GM23338 (cell line): ENCODE data around the gene BAHCC1. TPM values are rescaled to one million over a fixed set of nuclear protein-coding genes. Genes with fewer than 3 reads are reported as not detected.

Experiments used
- ATAC-seq: fragments of 200-7000 bp; cut with Tn5 transposase; 3 replicates; pipeline ENCODE4 v1.9.1; 2020
- DNase-seq: peaks from one replicate; pipeline ENCODE4 v3.0.0-alpha.2; 2015; ENCODE audit warnings: low spot score
- H2AFZ ChIP-seq: fragments of 200-600 bp; sonication (generic); 2 replicates; pipeline ENCODE4 v1.8.0; 2016; ENCODE audit warnings: antibody characterized with exemption, mild to moderate bottlenecking, moderate library complexity
- H3F3A ChIP-seq: fragments of 200-600 bp; sonication (generic); replicated peaks from 2 replicates; pipeline ENCODE4 v1.8.0; 2017; ENCODE audit warnings: antibody characterized with exemption, mixed run types, low read depth
- H3K27ac ChIP-seq: fragments of 200-600 bp; sonication (generic); 2 replicates; pipeline ENCODE4 v1.6.1; 2016; ENCODE audit warnings: low read depth
- H3K27me3 ChIP-seq: fragments of 200-600 bp; sonication (generic); 2 replicates; pipeline ENCODE4 v1.8.0; 2016; ENCODE audit warnings: mild to moderate bottlenecking, mixed run types, moderate library complexity; ENCODE audit not compliant: insufficient read depth
- H3K36me3 ChIP-seq: fragments of 200-600 bp; sonication (generic); 2 replicates; pipeline ENCODE4 v1.8.0; 2016; ENCODE audit warnings: mild to moderate bottlenecking; ENCODE audit not compliant: insufficient read depth
- H3K4me1 ChIP-seq: fragments of 200-600 bp; sonication (generic); 2 replicates; pipeline ENCODE4 v1.8.0; 2016; ENCODE audit warnings: mild to moderate bottlenecking, moderate library complexity; ENCODE audit not compliant: insufficient read depth
- H3K4me2 ChIP-seq: fragments of 200-600 bp; sonication (generic); 2 replicates; pipeline ENCODE4 v1.7.1; 2017; ENCODE audit warnings: mixed run types
- H3K4me3 ChIP-seq: fragments of 200-600 bp; sonication (generic); 2 replicates; pipeline ENCODE4 v1.6.1; 2016; ENCODE audit warnings: mixed run types
- H3K79me2 ChIP-seq: fragments of 200-600 bp; sonication (generic); replicated peaks from 2 replicates; pipeline ENCODE4 v1.8.0; 2017; ENCODE audit warnings: mild to moderate bottlenecking; ENCODE audit not compliant: insufficient read depth
- H3K9me2 ChIP-seq: fragments of 200-600 bp; sonication (generic); 2 replicates; pipeline ENCODE4 v1.8.0; 2017; ENCODE audit not compliant: insufficient read depth
- H4K20me1 ChIP-seq: fragments of 200-600 bp; sonication (generic); replicated peaks from 2 replicates; pipeline ENCODE4 v1.8.0; 2017; ENCODE audit warnings: mild to moderate bottlenecking; ENCODE audit not compliant: insufficient read depth
- H3K27ac Mint-ChIP-seq: 2 replicates; pipeline ENCODE4 v1.8.0; 2020; ENCODE audit warnings: inconsistent platforms, mild to moderate bottlenecking, moderate library complexity, mixed read lengths
- H3K27me3 Mint-ChIP-seq: 3 replicates; pipeline ENCODE4 v1.8.0; 2022; ENCODE audit warnings: low read depth, mild to moderate bottlenecking, moderate library complexity, mixed read lengths, inconsistent platforms; ENCODE audit not compliant: insufficient read depth, poor library complexity
- H3K36me3 Mint-ChIP-seq: 3 replicates; pipeline ENCODE4 v1.8.0; 2021; ENCODE audit warnings: low read depth, mild to moderate bottlenecking, inconsistent platforms, moderate library complexity, mixed read lengths
- H3K4me1 Mint-ChIP-seq: 3 replicates; pipeline ENCODE4 v1.8.0; 2020; ENCODE audit warnings: mild to moderate bottlenecking, inconsistent platforms, mixed read lengths
- H3K4me3 Mint-ChIP-seq: 3 replicates; pipeline ENCODE4 v1.8.0; 2021; ENCODE audit warnings: moderate library complexity, mild to moderate bottlenecking, inconsistent platforms, mixed read lengths
- H3K9me3 Mint-ChIP-seq: 3 replicates; pipeline ENCODE4 v1.8.0; 2020; ENCODE audit warnings: moderate library complexity, mild to moderate bottlenecking, inconsistent platforms, mixed read lengths
- CREB1 ChIP-seq: fragments of 250-450 bp; sonication (Bioruptor Pico); IDR thresholded peaks from 2 replicates; pipeline ENCODE4 v1.5.0; 2020; ENCODE audit warnings: low read depth, mild to moderate bottlenecking, moderate library complexity
- EZH2 ChIP-seq: fragments of 200-600 bp; sonication (generic); IDR thresholded peaks from one replicate; pipeline ENCODE4 v1.8.0; 2017; ENCODE audit warnings: antibody characterized with exemption, mild to moderate bottlenecking, low read depth; ENCODE audit not compliant: unreplicated experiment
- EZH2phosphoT487 ChIP-seq: fragments of 200-600 bp; sonication (generic); IDR thresholded peaks from one replicate; pipeline ENCODE4 v1.8.1; 2018; ENCODE audit warnings: antibody characterized with exemption; ENCODE audit not compliant: unreplicated experiment
- JUNB ChIP-seq: IDR thresholded peaks from one replicate; pipeline ENCODE4 v1.6.1; 2016; ENCODE audit warnings: antibody characterized with exemption; ENCODE audit not compliant: unreplicated experiment
- NANOG ChIP-seq: IDR thresholded peaks from 2 replicates; pipeline ENCODE4 v1.6.1; 2016; ENCODE audit warnings: antibody characterized with exemption, borderline replicate concordance
- POLR2AphosphoS5 ChIP-seq: IDR thresholded peaks from 2 replicates; pipeline ENCODE4 v1.6.1; 2016; ENCODE audit warnings: antibody characterized with exemption, low read depth
- STAT1 ChIP-seq: IDR thresholded peaks from one replicate; pipeline ENCODE4 v1.6.1; 2016; ENCODE audit warnings: antibody characterized with exemption; ENCODE audit not compliant: unreplicated experiment
- ZNF114 ChIP-seq: fragments of 250-450 bp; sonication (Bioruptor Pico); IDR thresholded peaks from 2 replicates; pipeline ENCODE4 v1.5.0; 2020; ENCODE audit warnings: mild to moderate bottlenecking, moderate library complexity
- ZNF331 ChIP-seq: fragments of 250-450 bp; sonication (Bioruptor Pico); IDR thresholded peaks from 2 replicates; pipeline ENCODE4 v1.5.0; 2020; ENCODE audit warnings: low read depth, mild to moderate bottlenecking, moderate library complexity
- polyA plus RNA-seq: library from polyadenylated mRNA; unstranded; fragments of >200 nt; fragmentation: Nextera tagmentation; extraction: Ambion mirVana; gene quantifications from 2 replicates; pipeline ENCODE4 v1.2.1, GENCODE V29; 2016
- total RNA-seq: library from RNA; depleted of rRNA; stranded (reverse); fragments of >200 nt; shearing (Covaris generic); gene quantifications from 2 replicates; pipeline ENCODE4 v1.2.3, GENCODE V29; 2014
- TF ChIP-seq, protein P1 (sequence below), 2 experiments: fragments of 200-600 bp in 1 of 2; sonication (generic) in 1 of 2; conservative IDR thresholded peaks; 2 replicates each; pipeline versions ENCODE4 v1.5.1 to v1.6.1; 2016 to 2017; ENCODE audit warnings: antibody characterized with exemption in 2 of 2, low read depth in 2 of 2, mild to moderate bottlenecking in 2 of 2, moderate library complexity in 1 of 2
- TF ChIP-seq, protein P2 (sequence below): IDR thresholded peaks from one replicate; pipeline ENCODE4 v1.6.1; 2018; ENCODE audit warnings: antibody characterized with exemption; ENCODE audit not compliant: unreplicated experiment
- TF ChIP-seq, protein P3 (sequence below): IDR thresholded peaks from 2 replicates; pipeline ENCODE4 v1.6.1; 2016; ENCODE audit warnings: antibody characterized with exemption
- TF ChIP-seq, protein P4 (sequence below): fragments of 250-450 bp; sonication (Bioruptor Pico); IDR thresholded peaks from 2 replicates; pipeline ENCODE4 v1.5.0; 2020; ENCODE audit warnings: mild to moderate bottlenecking, moderate library complexity

The BAHCC1 gene
- total and polyA plus RNA-seq, 2 experiments from 2014 or later: 0.24 to 1.1 TPM

DNA sequence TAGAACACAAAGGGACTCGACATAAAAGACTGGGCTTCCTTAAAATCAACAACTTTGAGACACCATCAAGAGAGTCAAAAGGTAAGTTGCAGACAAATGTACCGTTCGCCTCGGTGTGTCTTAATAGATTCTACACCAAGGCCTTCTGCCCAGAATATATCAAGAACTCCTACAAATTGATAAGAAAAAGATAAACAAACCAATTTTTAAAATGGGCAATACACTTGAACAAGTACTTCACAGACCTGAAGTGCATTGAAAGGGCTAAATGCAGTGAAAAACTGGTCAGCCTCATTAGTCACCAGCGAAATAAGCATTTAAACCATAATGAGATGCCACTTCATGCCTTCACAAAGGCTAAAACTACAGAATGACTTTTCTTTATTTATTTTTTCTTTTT lies 20.4 kb upstream of the BAHCC1 start:
- H3K4me2 ChIP-seq: no peak overlapping the region
- H3K27ac ChIP-seq: no peak overlapping the region
- ATAC-seq (no peak), DNase-seq (no peak)
- H3K79me2 ChIP-seq: no peaks in the 10 kb centered on the region
- TF ChIP-seq ZNF331 (CRISPR knock-in tag): no peak
- no peak for TF ChIP-seq CREB1 (CRISPR knock-in tag)
- TF ChIP-seq, protein P1, sequence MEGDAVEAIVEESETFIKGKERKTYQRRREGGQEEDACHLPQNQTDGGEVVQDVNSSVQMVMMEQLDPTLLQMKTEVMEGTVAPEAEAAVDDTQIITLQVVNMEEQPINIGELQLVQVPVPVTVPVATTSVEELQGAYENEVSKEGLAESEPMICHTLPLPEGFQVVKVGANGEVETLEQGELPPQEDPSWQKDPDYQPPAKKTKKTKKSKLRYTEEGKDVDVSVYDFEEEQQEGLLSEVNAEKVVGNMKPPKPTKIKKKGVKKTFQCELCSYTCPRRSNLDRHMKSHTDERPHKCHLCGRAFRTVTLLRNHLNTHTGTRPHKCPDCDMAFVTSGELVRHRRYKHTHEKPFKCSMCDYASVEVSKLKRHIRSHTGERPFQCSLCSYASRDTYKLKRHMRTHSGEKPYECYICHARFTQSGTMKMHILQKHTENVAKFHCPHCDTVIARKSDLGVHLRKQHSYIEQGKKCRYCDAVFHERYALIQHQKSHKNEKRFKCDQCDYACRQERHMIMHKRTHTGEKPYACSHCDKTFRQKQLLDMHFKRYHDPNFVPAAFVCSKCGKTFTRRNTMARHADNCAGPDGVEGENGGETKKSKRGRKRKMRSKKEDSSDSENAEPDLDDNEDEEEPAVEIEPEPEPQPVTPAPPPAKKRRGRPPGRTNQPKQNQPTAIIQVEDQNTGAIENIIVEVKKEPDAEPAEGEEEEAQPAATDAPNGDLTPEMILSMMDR (conservative IDR thresholded peaks at IDR 0.05; ENCODE audit: low read depth in 2 of 2): no peak
- no peak for TF ChIP-seq NANOG
- TF ChIP-seq, protein P2, sequence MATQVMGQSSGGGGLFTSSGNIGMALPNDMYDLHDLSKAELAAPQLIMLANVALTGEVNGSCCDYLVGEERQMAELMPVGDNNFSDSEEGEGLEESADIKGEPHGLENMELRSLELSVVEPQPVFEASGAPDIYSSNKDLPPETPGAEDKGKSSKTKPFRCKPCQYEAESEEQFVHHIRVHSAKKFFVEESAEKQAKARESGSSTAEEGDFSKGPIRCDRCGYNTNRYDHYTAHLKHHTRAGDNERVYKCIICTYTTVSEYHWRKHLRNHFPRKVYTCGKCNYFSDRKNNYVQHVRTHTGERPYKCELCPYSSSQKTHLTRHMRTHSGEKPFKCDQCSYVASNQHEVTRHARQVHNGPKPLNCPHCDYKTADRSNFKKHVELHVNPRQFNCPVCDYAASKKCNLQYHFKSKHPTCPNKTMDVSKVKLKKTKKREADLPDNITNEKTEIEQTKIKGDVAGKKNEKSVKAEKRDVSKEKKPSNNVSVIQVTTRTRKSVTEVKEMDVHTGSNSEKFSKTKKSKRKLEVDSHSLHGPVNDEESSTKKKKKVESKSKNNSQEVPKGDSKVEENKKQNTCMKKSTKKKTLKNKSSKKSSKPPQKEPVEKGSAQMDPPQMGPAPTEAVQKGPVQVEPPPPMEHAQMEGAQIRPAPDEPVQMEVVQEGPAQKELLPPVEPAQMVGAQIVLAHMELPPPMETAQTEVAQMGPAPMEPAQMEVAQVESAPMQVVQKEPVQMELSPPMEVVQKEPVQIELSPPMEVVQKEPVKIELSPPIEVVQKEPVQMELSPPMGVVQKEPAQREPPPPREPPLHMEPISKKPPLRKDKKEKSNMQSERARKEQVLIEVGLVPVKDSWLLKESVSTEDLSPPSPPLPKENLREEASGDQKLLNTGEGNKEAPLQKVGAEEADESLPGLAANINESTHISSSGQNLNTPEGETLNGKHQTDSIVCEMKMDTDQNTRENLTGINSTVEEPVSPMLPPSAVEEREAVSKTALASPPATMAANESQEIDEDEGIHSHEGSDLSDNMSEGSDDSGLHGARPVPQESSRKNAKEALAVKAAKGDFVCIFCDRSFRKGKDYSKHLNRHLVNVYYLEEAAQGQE: no peak
- no peak for TF ChIP-seq JUNB
- TF ChIP-seq, protein P3, sequence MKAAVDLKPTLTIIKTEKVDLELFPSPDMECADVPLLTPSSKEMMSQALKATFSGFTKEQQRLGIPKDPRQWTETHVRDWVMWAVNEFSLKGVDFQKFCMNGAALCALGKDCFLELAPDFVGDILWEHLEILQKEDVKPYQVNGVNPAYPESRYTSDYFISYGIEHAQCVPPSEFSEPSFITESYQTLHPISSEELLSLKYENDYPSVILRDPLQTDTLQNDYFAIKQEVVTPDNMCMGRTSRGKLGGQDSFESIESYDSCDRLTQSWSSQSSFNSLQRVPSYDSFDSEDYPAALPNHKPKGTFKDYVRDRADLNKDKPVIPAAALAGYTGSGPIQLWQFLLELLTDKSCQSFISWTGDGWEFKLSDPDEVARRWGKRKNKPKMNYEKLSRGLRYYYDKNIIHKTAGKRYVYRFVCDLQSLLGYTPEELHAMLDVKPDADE: no peak
- no peak for TF ChIP-seq EZH2phosphoT487
- TF ChIP-seq, protein P4, sequence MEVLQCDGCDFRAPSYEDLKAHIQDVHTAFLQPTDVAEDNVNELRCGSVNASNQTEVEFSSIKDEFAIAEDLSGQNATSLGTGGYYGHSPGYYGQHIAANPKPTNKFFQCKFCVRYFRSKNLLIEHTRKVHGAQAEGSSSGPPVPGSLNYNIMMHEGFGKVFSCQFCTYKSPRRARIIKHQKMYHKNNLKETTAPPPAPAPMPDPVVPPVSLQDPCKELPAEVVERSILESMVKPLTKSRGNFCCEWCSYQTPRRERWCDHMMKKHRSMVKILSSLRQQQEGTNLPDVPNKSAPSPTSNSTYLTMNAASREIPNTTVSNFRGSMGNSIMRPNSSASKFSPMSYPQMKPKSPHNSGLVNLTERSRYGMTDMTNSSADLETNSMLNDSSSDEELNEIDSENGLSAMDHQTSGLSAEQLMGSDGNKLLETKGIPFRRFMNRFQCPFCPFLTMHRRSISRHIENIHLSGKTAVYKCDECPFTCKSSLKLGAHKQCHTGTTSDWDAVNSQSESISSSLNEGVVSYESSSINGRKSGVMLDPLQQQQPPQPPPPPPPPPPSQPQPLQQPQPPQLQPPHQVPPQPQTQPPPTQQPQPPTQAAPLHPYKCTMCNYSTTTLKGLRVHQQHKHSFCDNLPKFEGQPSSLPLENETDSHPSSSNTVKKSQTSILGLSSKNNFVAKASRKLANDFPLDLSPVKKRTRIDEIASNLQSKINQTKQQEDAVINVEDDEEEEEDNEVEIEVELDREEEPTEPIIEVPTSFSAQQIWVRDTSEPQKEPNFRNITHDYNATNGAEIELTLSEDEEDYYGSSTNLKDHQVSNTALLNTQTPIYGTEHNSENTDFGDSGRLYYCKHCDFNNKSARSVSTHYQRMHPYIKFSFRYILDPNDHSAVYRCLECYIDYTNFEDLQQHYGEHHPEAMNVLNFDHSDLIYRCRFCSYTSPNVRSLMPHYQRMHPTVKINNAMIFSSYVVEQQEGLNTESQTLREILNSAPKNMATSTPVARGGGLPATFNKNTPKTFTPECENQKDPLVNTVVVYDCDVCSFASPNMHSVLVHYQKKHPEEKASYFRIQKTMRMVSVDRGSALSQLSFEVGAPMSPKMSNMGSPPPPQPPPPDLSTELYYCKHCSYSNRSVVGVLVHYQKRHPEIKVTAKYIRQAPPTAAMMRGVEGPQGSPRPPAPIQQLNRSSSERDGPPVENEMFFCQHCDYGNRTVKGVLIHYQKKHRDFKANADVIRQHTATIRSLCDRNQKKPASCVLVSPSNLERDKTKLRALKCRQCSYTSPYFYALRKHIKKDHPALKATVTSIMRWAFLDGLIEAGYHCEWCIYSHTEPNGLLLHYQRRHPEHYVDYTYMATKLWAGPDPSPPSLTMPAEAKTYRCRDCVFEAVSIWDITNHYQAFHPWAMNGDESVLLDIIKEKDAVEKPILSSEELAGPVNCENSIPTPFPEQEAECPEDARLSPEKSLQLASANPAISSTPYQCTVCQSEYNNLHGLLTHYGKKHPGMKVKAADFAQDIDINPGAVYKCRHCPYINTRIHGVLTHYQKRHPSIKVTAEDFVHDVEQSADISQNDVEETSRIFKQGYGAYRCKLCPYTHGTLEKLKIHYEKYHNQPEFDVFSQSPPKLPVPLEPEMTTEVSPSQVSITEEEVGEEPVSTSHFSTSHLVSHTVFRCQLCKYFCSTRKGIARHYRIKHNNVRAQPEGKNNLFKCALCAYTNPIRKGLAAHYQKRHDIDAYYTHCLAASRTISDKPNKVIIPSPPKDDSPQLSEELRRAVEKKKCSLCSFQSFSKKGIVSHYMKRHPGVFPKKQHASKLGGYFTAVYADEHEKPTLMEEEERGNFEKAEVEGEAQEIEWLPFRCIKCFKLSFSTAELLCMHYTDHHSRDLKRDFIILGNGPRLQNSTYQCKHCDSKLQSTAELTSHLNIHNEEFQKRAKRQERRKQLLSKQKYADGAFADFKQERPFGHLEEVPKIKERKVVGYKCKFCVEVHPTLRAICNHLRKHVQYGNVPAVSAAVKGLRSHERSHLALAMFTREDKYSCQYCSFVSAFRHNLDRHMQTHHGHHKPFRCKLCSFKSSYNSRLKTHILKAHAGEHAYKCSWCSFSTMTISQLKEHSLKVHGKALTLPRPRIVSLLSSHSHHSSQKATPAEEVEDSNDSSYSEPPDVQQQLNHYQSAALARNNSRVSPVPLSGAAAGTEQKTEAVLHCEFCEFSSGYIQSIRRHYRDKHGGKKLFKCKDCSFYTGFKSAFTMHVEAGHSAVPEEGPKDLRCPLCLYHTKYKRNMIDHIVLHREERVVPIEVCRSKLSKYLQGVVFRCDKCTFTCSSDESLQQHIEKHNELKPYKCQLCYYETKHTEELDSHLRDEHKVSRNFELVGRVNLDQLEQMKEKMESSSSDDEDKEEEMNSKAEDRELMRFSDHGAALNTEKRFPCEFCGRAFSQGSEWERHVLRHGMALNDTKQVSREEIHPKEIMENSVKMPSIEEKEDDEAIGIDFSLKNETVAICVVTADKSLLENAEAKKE (CRISPR knock-in tag): no peak
- TF ChIP-seq ZNF114: no peak
- no peak for TF ChIP-seq EZH2
- TF ChIP-seq POLR2AphosphoS5: no peak
- TF ChIP-seq STAT1: no peak
- H3K36me3 ChIP-seq: no peaks in the 10 kb centered on the region
- no peak overlapping the region for H3K4me3 ChIP-seq
- H2AFZ ChIP-seq: no peak overlapping the region
- Mint-ChIP-seq H3K27ac (no peak overlapping the region), H3K4me1 (no peaks in the 10 kb centered on the region; the same call in 2 of the 3 replicates), H3K27me3 (peaks cover 11% of the 10 kb centered on the region), H3K4me3 (no peak overlapping the region), H3K9me3 (no peaks in the 10 kb centered on the region), H3K36me3 (no peaks in the 10 kb centered on the region)
- no peaks in the 10 kb centered on the region for H4K20me1 ChIP-seq
- H3K27me3 ChIP-seq: no peaks in the 10 kb centered on the region
- H3K4me1 ChIP-seq: no peaks in the 10 kb centered on the region
- no peaks in the 10 kb centered on the region for H3K9me2 ChIP-seq
- no peaks in the 10 kb centered on the region for H3F3A ChIP-seq
